Upper lobe of left lung (tissue), 6 donors: ENCODE data around the gene KRT86. TPM values are rescaled to one million over a fixed set of nuclear protein-coding genes. Genes with fewer than 3 reads are reported as not detected.
"Not testable (repeated sequence)": the region's sequence is repeated elsewhere in the genome, so short reads cannot be mapped to it uniquely, and the experiment has no call there.

ENCODE experiments used
- ATAC-seq, 2 donors: fragments of 200-7000 bp; cut with Tn5 transposase; one replicate each; pipeline ENCODE4 v1.9.1; 2022; ENCODE audit warnings: mild to moderate bottlenecking in 2 of 2, moderate library complexity in 2 of 2; ENCODE audit not compliant: low FRiP score in 2 of 2
- DNase-seq, 2 donors: peaks; one replicate each; pipeline ENCODE4 v3.0.0-alpha.2; 2019 to 2020
- H3K27ac ChIP-seq, 4 donors: fragments of 200-600 bp; sonication (generic); one replicate each; pipeline ENCODE4 v1.5.1; 2016 to 2019
- H3K27me3 ChIP-seq, 4 donors: fragments of 200-600 bp; sonication (generic); one replicate each; pipeline ENCODE4 v1.5.1; 2017 to 2019
- H3K36me3 ChIP-seq, 4 donors: fragments of 200-600 bp; sonication (generic); one replicate each; pipeline ENCODE4 v1.5.1; 2016 to 2019
- H3K4me1 ChIP-seq, 4 donors: fragments of 200-600 bp; sonication (generic); one replicate each; pipeline ENCODE4 v1.5.1; 2018 to 2019
- H3K4me3 ChIP-seq, 4 donors: fragments of 200-600 bp; sonication (generic); one replicate each; pipeline ENCODE4 v1.5.1; 2017 to 2019; ENCODE audit warnings: mild to moderate bottlenecking in 2 of 4, moderate library complexity in 1 of 4
- H3K9me3 ChIP-seq, 4 donors: fragments of 200-600 bp; sonication (generic); one replicate each; pipeline ENCODE4 v1.5.1; 2018 to 2019
- CTCF ChIP-seq, 6 experiments: fragments of 450-650 bp in 4 of 6; fragments of 200-600 bp in 2 of 6; sonication (generic) in 2 of 6; IDR thresholded peaks; one replicate each; pipeline ENCODE4 v1.5.1; 2016 to 2019; ENCODE audit warnings: antibody characterized with exemption in 6 of 6
- EP300 ChIP-seq, 4 donors: sonication (generic); formaldehyde crosslinking; IDR thresholded peaks; one replicate each; pipeline ENCODE4 v1.5.1; 2017; ENCODE audit warnings: antibody characterized with exemption in 4 of 4, control low read depth in 2 of 4
- POLR2A ChIP-seq, 4 donors: fragments of 450-650 bp; IDR thresholded peaks; one replicate each; pipeline ENCODE4 v1.5.1; 2016 to 2017; ENCODE audit warnings: antibody characterized with exemption in 4 of 4, mild to moderate bottlenecking in 2 of 4
- POLR2AphosphoS5 ChIP-seq, 2 donors: sonication (generic); formaldehyde crosslinking; IDR thresholded peaks; one replicate each; pipeline ENCODE4 v1.5.1; 2017; ENCODE audit warnings: antibody characterized with exemption in 2 of 2
- WGBS, 2 donors: methylation state at CpG; one replicate each; pipeline ENCODE4 v1.1.5; 2017 to 2018; 5-methylcytosine and 5-hydroxymethylcytosine counted together
- total RNA-seq, 6 donors: library from RNA; depleted of rRNA in 4 of 6; stranded (reverse); fragments of >200 nt in 4 of 6; gene quantifications; one replicate each; pipeline versions ENCODE4 v1.1.0 to v1.2.1, GENCODE V29; 2016 to 2021
- donor health status: DM: no; HTN: no; CAD: no; lungs with moderate emphysema.
- donor health status: DM: no; HTN: yes; CAD: no; lungs with severe emphysema.

The KRT86 gene
- total RNA-seq, 6 donors from 2014 or later = 0.30 to 1.5 (median 0.93) TPM; not detected in 2

- WGBS, 2 donors = 77 to 82% methylated on average over 9 of the region's 9 CpGs
- TF ChIP-seq CTCF (IDR thresholded peaks at IDR 0.05) (no peak), EP300 (IDR thresholded peaks at IDR 0.05) (no peak), POLR2AphosphoS5 (IDR thresholded peaks at IDR 0.05) (no peak), POLR2A (IDR thresholded peaks at IDR 0.05) (no peak)
Observed at GRCh38 chr12:52255926-52256583, 18.4 kb upstream of the KRT86 start.

GRCh38 chr12:52256584-52256935 is 17.9 kb upstream of the KRT86 start:
- peaks cover 0 to 17% (median 6%) of the 10 kb centered on the region in 4 donors for H3K27me3 ChIP-seq
- ATAC-seq = no peak
- H3K27ac ChIP-seq = no peak overlapping the region
- H3K9me3 ChIP-seq = no peaks in the 10 kb centered on the region
- H3K36me3 ChIP-seq = no peaks in the 10 kb centered on the region
- TF ChIP-seq CTCF (IDR thresholded peaks at IDR 0.05) (no peak), POLR2A (IDR thresholded peaks at IDR 0.05) (no peak)
- WGBS, 2 donors = 33 to 72% methylated on average over 2 of the region's 2 CpGs
- H3K4me1 ChIP-seq = peaks cover 4 to 9% (median 6%) of the 10 kb centered on the region in 4 donors
- DNase-seq = no peak
- no peak overlapping the region for H3K4me3 ChIP-seq

More at GRCh38 chr12:52255926-52256583, 18.4 kb upstream of the KRT86 start:
- Histone ChIP-seq H3K4me1 (peaks cover 4 to 9% (median 6%) of the 10 kb centered on the region in 4 donors), H3K36me3 (no peaks in the 10 kb centered on the region), H3K9me3 (no peaks in the 10 kb centered on the region), H3K4me3 (no peak overlapping the region), H3K27ac (no peak overlapping the region), H3K27me3 (peaks cover 0 to 17% (median 6%) of the 10 kb centered on the region in 4 donors)
- no peak for ATAC-seq
- no peak for DNase-seq

- 88 to 93% methylated on average over 4 of the region's 4 CpGs for WGBS, 2 donors
- ATAC-seq (no peak), DNase-seq (no peak)
- Histone ChIP-seq H3K4me1 (peaks cover 4 to 9% (median 6%) of the 10 kb centered on the region in 4 donors), H3K27ac (no peak overlapping the region), H3K9me3 (no peaks in the 10 kb centered on the region), H3K36me3 (no peaks in the 10 kb centered on the region), H3K4me3 (no peak overlapping the region), H3K27me3 (peaks cover 0 to 17% (median 6%) of the 10 kb centered on the region in 4 donors)
- no peak for TF ChIP-seq CTCF (IDR thresholded peaks at IDR 0.05)
- TF ChIP-seq POLR2AphosphoS5 (IDR thresholded peaks at IDR 0.05) = no peak
- TF ChIP-seq EP300 (IDR thresholded peaks at IDR 0.05) = no peak
- TF ChIP-seq POLR2A (IDR thresholded peaks at IDR 0.05) = no peak
Observed at GRCh38 chr12:52257074-52257551, 17.3 kb upstream of the KRT86 start.

- Histone ChIP-seq H3K27me3 (peaks cover 0 to 17% (median 6%) of the 10 kb centered on the region in 4 donors), H3K4me3 (peak overlapping the region in 1 of 4 donors; percentile 13)
- not testable (repeated sequence) for ATAC-seq, H3K9me3 ChIP-seq, DNase-seq, H3K4me1 ChIP-seq, H3K36me3 ChIP-seq, H3K27ac ChIP-seq
- 63 to 82% methylated on average over 5 to 10 of the region's 13 CpGs for WGBS, 2 donors
Observed at GRCh38 chr12:52257922-52258321, 16.5 kb upstream of the KRT86 start.

GRCh38 chr12:52258335-52258901 is 16.0 kb upstream of the KRT86 start:
- Histone ChIP-seq H3K4me1 (peaks cover 4 to 9% (median 6%) of the 10 kb centered on the region in 4 donors), H3K27ac (no peak overlapping the region), H3K4me3 (peak overlapping the region in 3 of 4 donors; percentile 10 to 22 (median 13)), H3K36me3 (no peaks in the 10 kb centered on the region), H3K27me3 (peaks cover 0 to 17% (median 6%) of the 10 kb centered on the region in 4 donors), H3K9me3 (no peaks in the 10 kb centered on the region)
- peak in 1 of 6 experiments; percentile 11 for TF ChIP-seq CTCF (IDR thresholded peaks at IDR 0.05)
- TF ChIP-seq EP300 (IDR thresholded peaks at IDR 0.05) = no peak
- TF ChIP-seq POLR2AphosphoS5 (IDR thresholded peaks at IDR 0.05) = no peak
- peak in 1 of 4 donors; percentile 5 for TF ChIP-seq POLR2A (IDR thresholded peaks at IDR 0.05)
- ATAC-seq (peak in 1 of 2 donors; percentile 54), DNase-seq (peak in 1 of 2 donors; percentile 89)
- 8 to 11% methylated on average over 7 to 34 of the region's 72 CpGs for WGBS, 2 donors
